ENCODE data around the gene PLXNC1.

PLXNC1 gene

DNA sequence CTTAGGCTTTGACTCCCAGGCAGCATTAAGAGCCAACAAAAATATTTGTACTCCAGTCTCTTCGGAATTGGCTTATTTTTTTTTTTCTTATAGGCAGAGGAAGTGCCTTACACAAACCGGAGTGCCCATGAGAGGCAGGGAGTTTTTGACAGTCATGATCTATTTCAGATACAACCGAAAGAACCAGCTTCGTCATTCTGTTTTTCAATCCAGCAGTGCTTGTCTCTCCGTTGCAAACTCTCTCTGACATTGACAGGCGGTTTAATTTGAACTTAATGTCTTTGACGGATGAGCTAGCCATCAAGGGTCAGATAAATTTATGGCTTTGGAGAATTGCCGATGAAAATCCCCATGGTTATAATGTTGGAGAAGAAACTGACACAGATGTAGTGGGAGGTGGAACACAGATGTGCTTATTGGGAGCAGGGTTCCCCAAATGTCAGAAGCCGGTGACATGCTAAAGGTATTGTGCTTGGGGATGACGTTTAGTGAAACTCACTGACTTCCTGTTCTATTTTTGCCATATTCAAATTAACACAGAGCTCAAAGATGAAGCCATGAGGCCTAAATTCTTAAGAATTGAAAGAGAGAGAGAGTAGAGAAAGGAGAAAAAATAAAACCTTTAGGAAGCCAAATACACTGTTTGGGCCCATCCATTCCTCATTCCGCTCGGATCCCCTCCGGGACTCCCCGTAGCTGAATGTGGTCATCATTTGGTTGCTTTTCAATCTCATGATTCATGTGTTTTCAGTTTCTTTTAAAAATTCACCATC, 59.7 kb downstream of the PLXNC1 start:
- DNase-seq: no peak

- no peak for DNase-seq
Measured at GRCh38 chr12:94208622-94208966, 60.2 kb downstream of the PLXNC1 start.

- DNase-seq: no peak
Measured at GRCh38 chr12:94209240-94209639, 60.9 kb downstream of the PLXNC1 start.

DNA sequence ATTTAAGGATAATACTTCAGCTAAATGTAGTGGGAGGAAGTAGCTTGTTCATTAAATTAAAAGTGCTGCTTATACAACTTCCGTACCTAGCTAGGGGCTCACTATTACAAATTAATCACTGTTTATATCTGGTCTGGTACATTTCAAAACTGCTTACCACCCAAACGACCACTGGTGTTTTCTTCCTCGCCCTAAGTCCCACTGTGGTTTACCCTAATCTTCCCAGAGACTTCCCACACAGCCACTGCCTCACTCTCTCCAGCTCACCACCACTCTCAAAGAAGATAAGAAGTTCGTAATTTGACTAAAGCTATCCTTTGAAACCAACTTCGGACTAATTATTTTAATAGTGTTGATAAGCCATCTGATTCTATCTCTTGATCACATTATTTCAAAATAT, 62.6 kb downstream of the PLXNC1 start:
- DNase-seq: no peak

- no peak for DNase-seq
Measured at GRCh38 chr12:94218233-94218632, 69.9 kb downstream of the PLXNC1 start.

DNA sequence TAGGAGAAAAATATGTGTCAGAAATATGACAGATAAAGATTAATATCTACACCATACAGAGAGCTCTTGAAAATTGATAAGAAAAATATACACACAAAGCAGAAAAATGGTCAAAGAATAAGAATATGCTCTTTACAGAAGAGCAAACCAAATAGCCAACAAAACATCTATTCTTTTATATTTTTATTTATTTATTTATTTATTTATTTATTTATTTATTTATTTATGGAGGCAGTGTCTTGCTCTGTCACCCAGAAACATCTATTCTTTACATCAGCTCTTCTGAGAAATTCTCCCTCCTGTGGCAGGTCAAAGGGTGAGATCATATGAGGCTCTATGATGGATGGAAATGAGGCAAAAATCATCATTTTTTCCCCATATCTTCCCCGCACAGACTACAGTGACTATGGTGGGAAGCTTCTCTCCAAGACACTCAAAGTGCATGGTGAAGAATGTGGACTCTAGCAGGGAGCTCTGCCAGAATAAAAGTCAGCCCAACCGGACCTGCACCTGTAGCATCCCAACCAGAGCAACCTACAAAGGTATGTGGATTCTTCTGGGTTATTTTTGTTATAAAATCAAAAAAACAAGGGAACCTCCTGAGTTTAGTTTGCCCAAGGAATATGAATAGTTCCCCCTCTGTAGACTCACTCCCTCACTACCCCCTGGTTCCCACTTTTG, 71.4 kb downstream of the PLXNC1 start:
- DNase-seq: no peak

DNA sequence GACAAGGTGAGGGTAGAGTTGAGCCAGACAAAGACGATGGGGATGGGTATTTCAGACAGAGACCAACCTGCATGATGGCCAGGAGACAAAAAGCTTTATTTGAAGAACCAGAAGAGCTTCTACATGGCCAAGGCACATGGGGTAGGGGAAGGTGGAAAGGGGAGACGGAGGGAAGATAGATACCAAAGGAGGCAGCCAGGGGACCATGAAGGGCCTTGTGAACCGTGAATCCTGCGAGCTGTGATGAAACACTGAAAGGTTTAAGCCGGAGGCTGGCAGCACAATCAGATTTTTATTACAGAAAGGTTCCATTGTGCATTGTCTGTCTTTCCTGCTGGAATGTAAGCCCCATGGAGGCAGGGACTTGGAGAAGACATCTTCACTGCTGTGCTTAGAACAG, 72.4 kb downstream of the PLXNC1 start:
- DNase-seq: no peak

DNA sequence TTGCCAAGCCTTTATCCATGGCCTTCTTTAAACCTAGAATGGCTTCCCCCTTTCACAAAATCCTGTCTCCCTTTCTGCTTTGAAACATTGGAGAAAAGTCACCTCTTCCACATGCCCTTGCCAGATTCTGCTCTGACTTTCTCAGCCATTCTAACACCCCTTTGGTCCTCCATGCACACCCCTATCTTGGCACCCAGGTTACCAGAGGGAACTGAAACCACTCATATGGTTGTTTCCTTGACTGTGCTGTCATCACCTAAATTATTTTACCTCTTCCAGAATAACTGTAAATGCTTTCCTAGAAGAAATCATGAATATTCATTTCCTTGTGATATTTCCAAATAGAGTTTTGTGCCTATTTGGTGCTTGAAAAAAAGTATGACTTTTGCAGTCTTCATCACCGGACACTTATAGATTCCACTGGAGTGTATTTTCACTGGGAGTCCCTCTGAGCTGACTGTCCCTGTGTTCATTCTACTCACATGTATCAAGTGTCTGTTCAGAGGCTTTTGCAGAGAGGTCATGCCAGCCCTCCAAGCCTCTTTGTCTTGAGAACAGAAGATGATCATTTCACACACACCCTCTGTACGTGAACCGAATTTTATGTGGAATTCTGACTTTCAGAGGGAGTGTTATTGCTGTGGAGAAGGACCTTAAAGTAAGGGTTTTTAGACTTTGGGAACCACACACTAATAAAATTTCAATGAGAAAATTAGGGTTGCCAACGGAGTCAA, 74.1 kb downstream of the PLXNC1 start:
- no peak for DNase-seq

DNA sequence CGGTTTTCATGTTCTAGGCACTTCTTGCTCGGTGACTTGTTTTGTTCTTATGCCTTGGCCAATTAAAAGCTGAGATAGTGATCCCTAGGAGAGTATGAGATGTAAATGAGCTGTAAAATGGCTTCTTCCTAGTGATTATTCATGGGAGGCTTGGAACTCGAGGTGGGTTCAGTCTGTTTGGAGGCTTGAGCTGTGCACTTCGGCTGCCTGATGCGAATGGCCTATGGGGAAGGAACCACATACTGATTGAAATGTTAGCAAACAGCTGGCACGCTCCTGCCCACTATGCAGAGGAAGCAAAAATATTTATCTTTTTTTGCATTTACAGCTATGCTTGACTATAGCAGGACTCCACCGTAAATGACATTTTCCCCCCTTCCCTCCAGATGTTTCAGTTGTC, 75.5 kb downstream of the PLXNC1 start:
- no peak for DNase-seq

DNA sequence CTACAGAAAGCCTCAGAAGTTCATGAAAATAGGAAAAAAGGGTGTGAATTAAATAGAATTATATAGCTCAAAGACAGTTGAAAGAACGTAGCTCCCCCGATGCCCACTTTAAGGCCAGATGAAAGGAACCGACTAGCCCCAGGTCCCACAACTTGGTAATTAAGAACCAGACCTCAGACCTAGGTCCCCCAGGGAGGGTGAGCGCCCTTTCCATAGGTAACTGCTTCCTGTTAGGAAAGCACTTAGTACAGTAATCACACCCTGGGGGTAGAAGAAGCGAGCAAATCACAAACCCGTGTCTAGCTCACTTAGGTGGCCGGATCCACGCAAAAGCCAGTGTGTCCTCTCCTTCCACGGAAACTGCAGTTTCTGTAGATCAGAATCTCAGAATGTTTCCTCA, 77.1 kb downstream of the PLXNC1 start:
- no peak for DNase-seq

DNA sequence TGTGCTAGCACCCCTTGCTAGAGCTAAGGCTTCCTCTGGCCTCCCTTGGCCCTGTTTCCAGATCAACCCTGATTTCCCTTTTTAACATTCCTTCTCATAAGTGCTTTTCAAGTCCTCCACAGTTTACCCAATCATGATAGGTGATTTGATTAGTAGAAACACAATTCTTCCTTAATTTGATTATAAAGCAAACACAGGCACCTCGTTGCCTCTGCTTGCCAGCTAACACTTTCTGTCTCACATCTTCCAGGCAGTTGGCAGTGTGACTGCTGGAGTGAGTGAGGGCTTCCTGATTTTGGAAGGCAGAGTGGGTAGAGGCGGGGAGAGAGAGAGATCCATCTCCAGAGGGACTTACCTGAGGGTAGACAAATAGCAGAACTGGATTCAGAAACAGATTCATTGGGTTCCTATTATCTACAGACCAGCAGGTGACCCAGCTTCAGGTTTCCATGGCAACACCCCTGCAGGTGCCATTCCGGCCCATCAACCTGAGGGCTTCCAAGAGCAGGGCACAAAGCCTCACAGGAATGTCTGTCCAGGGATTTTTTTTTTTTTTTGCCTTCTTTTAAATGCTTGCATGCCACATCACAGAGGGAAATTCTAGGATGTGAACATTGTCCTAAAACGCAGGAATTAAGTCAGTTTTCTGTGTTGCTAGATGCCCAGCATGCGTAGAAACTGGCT, 77.7 kb downstream of the PLXNC1 start:
- DNase-seq: no peak

DNA sequence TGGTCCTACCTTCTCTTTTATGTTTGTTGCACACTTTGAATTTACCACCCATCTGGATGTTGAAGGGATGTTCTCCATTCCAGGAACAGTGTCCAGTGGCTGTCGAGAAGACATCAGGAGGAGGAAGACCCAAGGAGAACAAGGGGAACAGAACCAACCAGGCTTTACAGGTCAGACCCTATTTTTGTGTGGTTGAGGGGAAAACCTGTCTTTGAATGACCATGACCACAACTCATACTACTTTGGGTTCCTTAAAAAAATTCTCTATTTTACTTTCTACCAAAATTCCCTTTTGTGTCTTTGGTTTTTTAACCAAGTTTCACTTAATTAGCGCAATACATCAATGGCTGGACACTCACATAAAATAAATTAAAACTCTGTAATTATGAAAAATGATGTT, 78.7 kb downstream of the PLXNC1 start:
- no peak for DNase-seq

GRCh38 chr12:94228488-94228907, 80.1 kb downstream of the PLXNC1 start:
- DNase-seq: no peak

GRCh38 chr12:94229902-94230301, 81.5 kb downstream of the PLXNC1 start:
- DNase-seq: no peak

DNA sequence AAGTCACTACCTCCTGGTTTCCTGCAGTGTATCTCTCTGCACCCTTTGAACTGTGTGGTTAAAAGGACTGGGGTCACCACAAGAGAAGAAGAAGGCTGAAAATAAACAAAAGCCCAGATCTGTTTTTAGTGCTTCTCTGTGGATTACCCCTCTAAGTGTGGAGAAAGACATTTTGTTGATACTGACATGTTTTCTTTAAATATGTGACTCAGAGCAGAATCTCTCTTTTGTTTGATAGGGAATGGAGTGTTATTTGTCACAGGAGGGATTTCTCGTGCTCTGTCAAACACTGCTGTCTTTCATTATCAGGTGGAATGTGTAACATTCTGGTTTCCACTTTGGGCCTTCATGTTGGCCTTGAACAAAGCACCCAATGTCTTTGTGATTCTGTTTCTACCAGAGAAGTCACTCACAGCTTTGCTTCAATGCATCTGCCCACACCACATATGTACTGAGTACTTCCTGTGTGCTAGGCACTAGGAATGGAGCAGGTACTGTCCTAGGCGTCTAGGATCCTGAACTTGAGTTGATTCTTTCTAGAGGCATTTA, 82.1 kb downstream of the PLXNC1 start:
- DNase-seq: no peak

DNA sequence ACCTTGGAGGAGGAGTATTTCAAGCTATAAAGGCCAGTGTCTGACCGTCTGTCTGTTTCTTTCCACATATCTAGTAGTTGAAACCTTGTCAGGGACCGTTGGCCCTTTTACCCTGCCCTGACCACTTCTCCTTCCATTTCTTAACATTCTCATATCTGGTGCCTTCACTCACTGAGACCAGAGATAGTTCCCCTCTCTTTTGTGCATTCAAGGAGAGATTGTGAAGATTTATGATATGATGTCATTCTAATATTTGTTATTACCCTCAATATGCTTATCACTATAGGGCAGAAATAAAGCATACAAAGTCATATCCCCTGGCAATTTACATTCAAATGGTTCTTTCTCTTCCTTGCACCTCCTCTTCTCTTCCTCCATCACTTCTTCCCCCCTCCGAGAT, 83.3 kb downstream of the PLXNC1 start:
- no peak for DNase-seq

DNA sequence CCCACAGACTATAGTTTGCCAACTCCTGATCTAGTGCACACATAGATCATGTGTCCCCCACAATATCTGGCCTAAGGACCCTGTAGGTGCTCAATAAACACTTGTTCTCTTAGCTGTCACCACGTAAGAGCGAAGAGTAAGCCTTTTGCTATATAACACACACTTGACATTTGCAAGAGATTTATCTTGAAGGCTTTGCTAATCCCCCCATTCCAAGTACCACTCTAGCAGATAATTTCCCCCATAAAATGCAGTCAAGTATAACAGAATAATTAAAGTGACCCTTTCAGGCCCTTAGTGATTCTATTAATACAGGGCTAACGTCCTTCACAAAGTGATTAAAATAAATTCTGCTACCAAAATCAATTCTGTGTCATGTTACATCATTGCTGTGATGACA, 87.5 kb downstream of the PLXNC1 start:
- no peak for DNase-seq

DNA sequence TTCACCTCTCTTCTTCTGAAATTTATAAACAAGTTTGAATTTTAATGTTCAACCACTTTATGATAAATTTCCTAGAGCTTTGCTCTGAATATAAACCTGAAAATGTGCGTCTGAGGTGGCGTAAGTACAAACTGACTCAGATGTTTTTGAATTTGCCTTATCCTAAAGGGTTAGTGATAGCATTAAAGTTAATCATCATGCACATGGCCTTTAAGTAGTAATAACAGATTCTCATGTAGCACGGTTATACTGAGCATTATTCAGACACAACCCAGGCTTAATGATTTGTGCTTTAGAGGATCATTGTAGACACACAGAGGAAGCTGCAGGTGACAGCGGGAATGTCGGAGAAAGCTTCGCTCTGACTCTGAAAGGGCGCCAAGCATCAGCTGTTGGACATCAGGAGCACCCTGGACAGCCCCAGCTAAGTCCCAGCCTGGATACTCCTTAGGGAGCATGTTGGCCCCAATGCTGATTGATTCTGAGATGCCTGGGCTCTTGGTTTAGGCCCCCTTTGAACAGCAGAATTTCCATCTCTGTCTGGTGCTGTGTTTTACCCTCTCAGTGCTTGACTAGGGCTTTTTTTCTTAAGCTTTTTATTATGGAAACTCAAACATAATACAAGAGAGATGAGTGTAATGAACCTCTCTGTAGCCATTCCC, 91.1 kb downstream of the PLXNC1 start:
- DNase-seq: no peak

GRCh38 chr12:94240171-94240570, 91.8 kb downstream of the PLXNC1 start:
- DNase-seq: no peak

- no peak for DNase-seq
Measured at GRCh38 chr12:94242901-94243300, 94.5 kb downstream of the PLXNC1 start.

DNA sequence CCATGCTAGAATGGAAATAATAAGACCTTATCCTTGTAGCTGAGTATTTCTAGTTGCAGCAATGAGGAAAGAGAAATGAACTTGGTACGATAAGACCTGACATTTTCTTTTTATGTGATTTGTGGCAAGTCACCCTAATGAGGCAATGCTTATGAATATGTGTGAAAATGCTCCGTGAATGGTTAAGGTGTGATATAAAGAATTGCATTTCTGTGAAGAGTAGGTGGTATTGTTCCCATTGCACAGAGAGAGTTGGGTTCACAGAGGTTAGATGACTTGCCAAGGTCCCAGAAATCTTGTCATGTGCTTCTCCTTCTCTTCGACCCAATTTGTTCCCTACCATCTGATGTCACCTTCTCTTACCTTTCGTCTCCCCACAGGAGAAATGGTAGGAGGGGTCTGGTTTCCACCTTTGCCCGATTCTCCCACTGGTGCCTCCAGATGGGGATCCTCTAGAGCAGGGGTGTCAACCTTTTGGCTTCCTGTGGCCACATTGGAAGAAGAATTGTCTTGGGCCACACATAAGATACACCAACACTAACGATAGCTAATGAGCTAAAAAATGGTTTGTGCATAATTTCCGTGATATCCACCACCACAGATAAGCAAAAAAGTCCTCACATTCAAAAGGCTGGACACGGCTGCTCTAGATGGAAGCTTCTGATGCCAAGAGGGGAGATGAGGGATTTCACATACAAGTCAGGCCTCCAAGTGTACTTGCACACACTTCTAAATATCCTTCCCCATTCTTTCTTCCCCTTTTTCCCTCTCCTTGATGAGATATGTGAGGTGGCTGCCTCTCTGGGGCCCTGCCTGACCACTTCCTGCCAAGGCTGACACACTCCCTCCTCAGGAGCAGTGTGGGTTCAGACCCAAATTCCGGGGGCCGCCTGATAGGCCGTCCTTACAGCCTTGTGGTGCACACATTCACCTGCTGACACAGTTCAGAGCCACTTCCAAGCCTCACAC, 96.1 kb downstream of the PLXNC1 start:
- DNase-seq: peak in 1 of 4 experiments; percentile 1
